ENCODE results near the gene PKP4. TPM values are rescaled to one million over a fixed set of nuclear protein-coding genes. Genes with fewer than 3 reads are reported as not detected.

Gene PKP4
- total RNA-seq, 1 experiment from 2014 or later = 52.0 TPM

GRCh38 chr2:158676295-158676694, 219.5 kb downstream of the PKP4 start:
- Histone ChIP-seq H3K18ac (ENCODE audit: insufficient read length, low read depth, low read length) (no peak overlapping the region), H4K8ac (replicated peaks; ENCODE audit: insufficient read length, low read depth, low read length) (no peak overlapping the region), H4K20me1 (ENCODE audit: control insufficient read depth, insufficient read depth, insufficient read length) (no peaks in the 10 kb centered on the region), H3K27ac (ENCODE audit: insufficient read length, low read depth, low read length) (no peak overlapping the region), H2BK5ac (ENCODE audit: insufficient read length, low read length) (no peak overlapping the region), H4K91ac (ENCODE audit: insufficient read length, low read depth, low read length) (no peak overlapping the region), H4K5ac (ENCODE audit: insufficient read length, low read depth, low read length) (no peak overlapping the region), H2BK12ac (ENCODE audit: insufficient read length, low read depth, low read length) (no peak overlapping the region), H3K79me2 (ENCODE audit: insufficient read depth, low read length) (no peaks in the 10 kb centered on the region), H3T11ph (ENCODE audit: low read length) (no peak overlapping the region), H3K23me2 (ENCODE audit: insufficient read length, low read depth, low read length, poor library complexity, severe bottlenecking) (no peaks in the 10 kb centered on the region), H3K4ac (ENCODE audit: low read depth, low read length) (no peak overlapping the region), H2AFZ (ENCODE audit: low read length) (no peak overlapping the region), H3K27me3 (ENCODE audit: insufficient read depth, low read length) (no peaks in the 10 kb centered on the region), H3K23ac (ENCODE audit: insufficient read length, low read depth, low read length) (no peak overlapping the region), H3K4me2 (ENCODE audit: insufficient read depth, insufficient read length, low read length) (no peak overlapping the region), H3K4me1 (ENCODE audit: insufficient read depth, low read length) (peaks cover 12% of the 10 kb centered on the region; the same call in 1 of the 2 replicates), H2BK20ac (ENCODE audit: low read depth, low read length, poor library complexity, severe bottlenecking) (no peak overlapping the region), H3K56ac (ENCODE audit: insufficient read length, low read depth, low read length) (no peak overlapping the region), H3K79me1 (ENCODE audit: insufficient read depth, low read depth, low read length, poor library complexity, severe bottlenecking) (no peaks in the 10 kb centered on the region), H3K9ac (ENCODE audit: extremely low read depth, insufficient read length, low read length) (no peak overlapping the region), H3K9me3 (ENCODE audit: control insufficient read depth, low read depth, low read length) (no peaks in the 10 kb centered on the region), H2BK15ac (ENCODE audit: low read depth, low read length) (no peak overlapping the region), H2BK120ac (ENCODE audit: low read depth, low read length, poor library complexity, severe bottlenecking) (no peak overlapping the region), H2AK5ac (ENCODE audit: insufficient read length, low read length) (no peak overlapping the region), H3K14ac (ENCODE audit: insufficient read depth, low read length) (no peak overlapping the region)
- Mint-ChIP-seq H3K27ac (peak overlapping the region; percentile 35 to 96 (median 45); a peak in 4 of 7 replicates), H3K36me3 (ENCODE audit: insufficient read depth in 1 of 3, low read depth in 3 of 3) (peaks cover 18 to 67% (median 59%) of the 10 kb centered on the region in 3 experiments; a peak in 6 of 7 replicates), H3K27me3 (ENCODE audit: low read depth) (no peaks in the 10 kb centered on the region; the same call in 1 of the 2 replicates), H3K4me1 (peaks cover 15 to 17% of the 10 kb centered on the region in 2 experiments), H3K4me3 (no peak overlapping the region), H3K9me3 (no peaks in the 10 kb centered on the region)
- WGBS (ENCODE audit: extremely low coverage, insufficient read length, low lambda C conversion rate) = no CpG with 5 or more reads among the region's 3 CpGs
- no peak for TF ChIP-seq CTCF (conservative IDR thresholded peaks at IDR 0.05)
- DNase-seq = no peak
